ENCODE results near the gene LIMS1. TPM values are rescaled to one million over a fixed set of nuclear protein-coding genes. Genes with fewer than 3 reads are reported as not detected.
"Not testable (repeated sequence)": the region's sequence is repeated elsewhere in the genome, so short reads cannot be mapped to it uniquely, and the experiment has no call there.

Gene LIMS1, protein sequence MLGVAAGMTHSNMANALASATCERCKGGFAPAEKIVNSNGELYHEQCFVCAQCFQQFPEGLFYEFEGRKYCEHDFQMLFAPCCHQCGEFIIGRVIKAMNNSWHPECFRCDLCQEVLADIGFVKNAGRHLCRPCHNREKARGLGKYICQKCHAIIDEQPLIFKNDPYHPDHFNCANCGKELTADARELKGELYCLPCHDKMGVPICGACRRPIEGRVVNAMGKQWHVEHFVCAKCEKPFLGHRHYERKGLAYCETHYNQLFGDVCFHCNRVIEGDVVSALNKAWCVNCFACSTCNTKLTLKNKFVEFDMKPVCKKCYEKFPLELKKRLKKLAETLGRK
- 34.7 TPM for polyA plus RNA-seq (ENCODE audit: insufficient read length)

DNA sequence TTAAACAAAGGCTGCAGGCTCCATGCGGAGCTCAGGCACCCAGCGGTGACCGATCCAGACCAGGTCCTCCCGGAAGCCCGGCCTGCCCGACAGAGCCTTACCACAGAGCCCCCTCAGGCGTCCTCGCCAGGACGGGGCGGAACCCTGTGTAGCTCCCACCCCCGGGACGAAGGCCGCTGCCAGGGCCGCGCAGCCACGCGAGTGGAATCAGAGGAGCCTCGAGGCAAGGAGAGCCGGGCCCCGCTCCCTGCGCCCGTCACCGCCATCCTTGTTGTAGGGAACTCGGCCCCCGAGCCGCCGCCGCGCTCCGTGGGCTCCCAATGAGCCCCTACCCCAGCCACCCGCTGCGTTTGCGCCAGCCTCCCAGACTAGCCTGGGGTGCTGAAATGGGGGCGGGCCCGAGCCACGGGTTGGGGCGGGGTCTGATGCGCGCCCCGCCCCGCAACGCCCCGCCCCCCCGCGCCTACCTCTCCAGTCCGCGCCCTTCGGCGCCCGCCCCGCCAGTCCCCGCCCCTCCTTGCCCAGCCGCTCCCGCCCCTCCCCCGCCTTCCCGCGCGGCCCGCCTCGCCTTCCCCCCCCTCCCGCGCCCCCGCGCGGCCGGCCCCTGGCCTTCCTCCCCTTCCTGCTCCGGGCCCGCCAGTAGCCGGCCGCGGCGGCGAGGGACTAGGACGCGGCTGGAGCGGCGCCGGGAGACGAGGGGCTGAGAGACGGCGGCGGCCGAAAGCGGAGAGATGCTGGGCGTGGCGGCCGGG is at the start of gene LIMS1:
TSS of gene LIMS1 (plus strand) at position 639 of the 752 bp plus-strand sequence. CDS start at position 732, 93 bp downstream.
- DNase-seq (ENCODE audit: low read depth) = peak; percentile 35

GRCh38 chr2:108485253-108485652 is 49.0 kb upstream of the LIMS1 start:
- DNase-seq (ENCODE audit: low read depth) = no peak

GRCh38 chr2:108490506-108491122 is 43.7 kb upstream of the LIMS1 start:
- DNase-seq (ENCODE audit: low read depth) = no peak

GRCh38 chr2:108491848-108492247 is 42.4 kb upstream of the LIMS1 start:
- DNase-seq (ENCODE audit: low read depth) = no peak

- DNase-seq (ENCODE audit: low read depth) = no peak
Measured at GRCh38 chr2:108492364-108492763, 41.9 kb upstream of the LIMS1 start.

- not testable (repeated sequence) for DNase-seq (ENCODE audit: low read depth)
Measured at GRCh38 chr2:108496167-108496566, 38.1 kb upstream of the LIMS1 start.

GRCh38 chr2:108507620-108508019 is 26.6 kb upstream of the LIMS1 start:
- DNase-seq (ENCODE audit: low read depth) = not testable (repeated sequence)

DNA sequence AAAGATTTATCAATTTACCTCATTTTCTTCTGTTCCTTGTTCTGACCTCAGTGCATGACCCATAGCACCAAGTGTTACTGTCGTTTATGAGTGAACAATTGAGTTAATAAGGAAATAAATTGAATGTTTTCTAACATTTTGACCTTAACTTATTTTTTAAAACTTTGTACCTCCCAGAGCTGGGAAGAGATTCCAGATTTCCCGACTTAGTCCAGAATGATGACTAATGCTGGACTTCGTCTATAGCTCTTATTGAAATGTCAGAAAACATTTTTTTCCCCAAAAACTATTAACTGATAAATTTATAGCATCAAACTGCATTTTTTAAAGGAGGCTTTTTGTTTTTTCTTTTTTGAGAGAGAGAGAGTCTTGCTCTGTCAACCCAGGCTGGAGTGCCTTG is 21.8 kb upstream of the LIMS1 start:
- peak; percentile 63 for DNase-seq (ENCODE audit: low read depth)

GRCh38 chr2:108514478-108514877 is 19.8 kb upstream of the LIMS1 start:
- DNase-seq (ENCODE audit: low read depth) = not testable (repeated sequence)

DNA sequence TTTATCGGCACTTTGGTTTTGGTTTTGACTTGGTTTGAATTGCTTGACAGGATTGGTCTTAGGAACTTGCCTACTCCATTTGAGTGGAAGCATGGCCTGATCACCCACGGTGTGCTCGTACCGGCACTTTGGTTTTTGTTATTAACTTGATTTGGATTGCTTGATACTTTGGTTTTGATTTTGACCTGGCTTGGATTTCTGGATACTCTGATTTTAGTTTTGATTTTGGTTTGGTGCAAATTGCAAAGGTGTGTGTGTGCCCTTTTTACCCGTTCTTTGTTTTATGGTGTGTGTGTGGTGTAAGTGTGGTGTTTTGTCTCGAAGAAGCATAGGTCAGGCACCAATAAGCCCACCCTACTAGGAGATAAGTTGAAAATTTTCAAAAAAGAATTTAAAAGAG is 9.6 kb upstream of the LIMS1 start:
- not testable (repeated sequence) for DNase-seq (ENCODE audit: low read depth)

- not testable (repeated sequence) for DNase-seq (ENCODE audit: low read depth)
Measured at GRCh38 chr2:108525258-108525657, 9.0 kb upstream of the LIMS1 start.

DNA sequence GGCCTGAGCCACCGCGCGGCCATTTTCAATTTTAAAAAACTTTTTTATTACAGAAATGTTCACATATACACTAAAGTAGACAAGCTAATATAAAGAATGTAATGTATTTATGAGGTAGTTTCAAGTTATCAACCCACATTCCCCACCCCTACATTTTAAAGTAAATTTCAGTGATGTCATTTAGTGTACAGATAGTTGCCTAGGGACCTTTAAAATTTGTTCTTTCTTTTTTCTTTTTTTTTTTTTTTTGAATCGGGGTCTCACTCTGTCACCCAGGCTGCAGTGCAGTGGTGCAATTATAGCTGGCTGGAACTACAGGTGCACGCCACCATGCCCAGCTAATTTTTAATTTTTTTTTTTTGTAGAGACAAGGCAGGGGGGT is 2.6 kb upstream of the LIMS1 start:
- DNase-seq (ENCODE audit: low read depth) = no peak

GRCh38 chr2:108534584-108535356 is 500 bp downstream of the LIMS1 start:
- no peak for DNase-seq (ENCODE audit: low read depth)

DNA sequence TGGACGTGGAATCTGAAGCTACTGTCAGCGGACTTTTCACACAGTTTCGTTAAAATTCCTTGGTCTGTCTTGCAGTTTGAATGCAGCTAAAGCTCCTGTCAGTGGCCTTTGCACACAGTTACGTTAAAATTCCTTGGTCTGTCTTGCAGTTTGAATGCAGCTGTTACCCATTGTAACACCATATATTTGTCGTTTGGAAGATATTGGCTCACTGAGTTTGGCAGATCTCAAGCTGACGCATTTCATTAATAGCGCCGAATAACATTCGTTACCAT is 1.0 kb downstream of the LIMS1 start:
- DNase-seq (ENCODE audit: low read depth) = no peak

DNA sequence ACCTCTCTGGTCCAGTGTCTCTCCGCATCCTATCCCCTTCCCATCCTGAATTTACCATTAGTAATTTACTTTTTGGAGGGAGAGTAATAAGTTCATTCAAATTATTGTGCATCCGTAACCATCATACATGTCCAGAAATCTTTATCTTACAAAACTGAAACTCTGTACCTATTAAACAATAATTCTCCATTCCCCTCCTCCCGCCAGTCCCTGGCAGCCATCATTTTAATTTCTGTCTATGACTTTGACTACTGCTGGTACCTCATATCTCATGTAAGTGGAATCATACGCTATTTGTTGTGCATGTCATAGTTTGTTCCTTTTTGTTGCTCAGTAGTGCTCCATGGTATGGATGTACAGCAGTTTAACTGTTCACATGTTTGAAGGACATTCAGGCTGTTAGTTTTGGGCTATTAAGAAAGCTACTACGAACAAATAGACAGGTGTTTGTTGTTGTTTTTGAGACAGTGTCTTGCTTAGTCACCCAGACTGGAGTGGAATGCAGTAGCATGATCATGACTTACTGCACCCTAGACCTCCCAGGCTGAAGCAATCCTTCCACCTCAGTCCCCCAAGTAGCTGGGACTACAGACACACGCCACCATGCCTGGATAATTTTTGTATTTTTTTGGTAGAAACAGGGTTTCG is 2.0 kb downstream of the LIMS1 start:
- DNase-seq (ENCODE audit: low read depth) = no peak

DNA sequence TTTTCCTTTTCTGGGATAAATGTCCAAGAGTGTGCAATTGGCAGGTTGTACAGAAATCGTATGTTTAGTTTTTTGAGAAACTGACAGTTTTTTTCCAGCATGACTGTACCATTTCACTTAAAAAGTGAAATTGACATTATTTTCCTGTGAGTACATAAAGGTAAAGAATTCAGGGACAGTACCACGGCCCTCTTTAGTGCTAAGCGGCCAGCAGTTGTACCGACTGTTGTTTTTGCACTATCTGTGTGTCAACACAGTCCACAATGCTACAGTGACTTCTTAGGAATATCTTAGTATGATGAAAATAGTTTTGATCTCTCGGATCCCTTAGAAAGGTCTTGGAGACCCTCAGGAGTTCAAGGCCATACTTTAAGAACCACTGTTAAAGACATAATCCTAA is 2.6 kb downstream of the LIMS1 start:
- no peak for DNase-seq (ENCODE audit: low read depth)

DNA sequence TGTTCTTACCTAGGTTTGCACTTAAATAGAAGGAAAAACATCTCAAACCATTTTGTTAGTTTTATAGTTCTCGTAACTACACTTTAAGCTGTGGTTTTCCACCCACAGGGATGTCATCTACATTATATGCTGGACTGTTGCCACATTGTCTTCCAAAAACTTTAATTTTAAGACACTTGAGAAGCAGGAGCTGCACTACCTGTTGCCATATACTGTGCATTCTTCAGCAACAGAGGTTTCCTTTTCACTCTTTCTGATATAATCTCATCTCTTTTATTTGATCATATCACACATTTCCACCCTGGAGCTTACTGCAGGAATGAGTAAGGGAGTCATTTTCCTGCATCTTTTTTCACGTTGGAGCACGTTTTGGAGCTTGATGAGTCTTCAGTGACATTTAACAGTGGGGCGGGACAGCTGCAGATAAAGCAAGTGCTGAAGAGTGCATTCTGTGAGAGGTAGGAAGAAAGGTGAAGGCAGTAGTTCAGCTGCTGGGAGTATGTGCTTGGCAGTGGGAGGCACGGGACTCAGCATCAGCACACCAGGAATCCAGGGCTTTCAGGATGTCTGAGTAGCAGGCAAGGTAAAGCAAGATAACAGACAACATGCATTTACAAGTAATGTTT is 3.8 kb downstream of the LIMS1 start:
- no peak for DNase-seq (ENCODE audit: low read depth)

DNA sequence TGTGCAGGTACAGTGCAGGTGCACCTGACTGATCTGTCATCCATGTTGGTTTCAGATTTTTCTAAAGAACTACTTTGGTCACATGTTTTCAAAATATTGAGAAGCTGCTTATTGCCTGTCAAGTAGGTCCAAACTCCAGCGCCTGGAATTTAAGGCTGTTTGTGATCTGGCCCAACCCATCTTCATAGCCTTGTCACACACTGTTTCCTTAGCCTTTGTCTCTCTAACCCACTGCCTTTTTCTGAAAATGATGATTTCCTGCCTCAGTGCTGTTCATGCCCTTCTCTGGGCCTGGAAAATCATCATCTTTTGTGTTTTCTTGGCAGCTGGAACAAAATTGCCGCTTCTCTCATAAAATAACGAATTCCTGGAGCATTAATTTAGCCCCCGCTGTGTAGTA is 7.2 kb downstream of the LIMS1 start:
- DNase-seq (ENCODE audit: low read depth) = no peak

DNA sequence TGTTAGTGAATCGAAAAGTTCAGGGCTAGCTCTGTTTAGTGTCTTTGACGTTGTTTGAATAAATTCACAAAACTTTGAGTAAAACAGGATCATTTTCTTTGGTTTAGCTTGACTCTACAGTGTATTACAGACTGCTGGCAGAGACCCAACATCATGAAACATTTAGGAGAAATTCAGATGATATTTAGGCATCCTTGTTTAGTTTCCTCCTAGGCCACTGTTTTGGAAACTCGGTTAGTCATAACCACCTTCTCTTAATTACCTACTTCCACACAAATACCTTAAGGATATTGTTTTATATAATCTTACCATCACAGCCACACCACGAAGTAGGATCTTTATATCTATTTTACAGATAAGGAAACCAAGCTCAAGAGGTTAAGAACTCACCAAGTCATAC is 7.8 kb downstream of the LIMS1 start:
- peak; percentile 62 for DNase-seq (ENCODE audit: low read depth)

DNA sequence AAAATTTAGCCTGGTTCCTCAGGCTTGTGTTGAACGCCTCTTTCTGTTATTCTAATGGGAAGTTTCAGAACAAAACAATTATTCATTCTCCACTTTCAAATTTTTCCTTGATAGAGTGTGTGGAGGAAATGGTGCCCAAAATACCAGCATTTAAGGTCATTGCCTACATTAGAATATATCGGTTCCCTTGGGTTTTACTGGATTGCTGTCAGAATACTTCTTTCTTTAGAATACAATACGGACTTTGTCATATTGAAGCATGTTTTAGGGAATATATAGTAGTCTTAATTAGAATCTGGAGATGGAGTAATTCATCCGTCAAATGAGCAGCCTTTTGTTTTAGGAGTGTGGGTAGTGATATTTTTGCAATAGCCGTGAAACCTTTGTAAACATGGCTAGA is 13.3 kb downstream of the LIMS1 start:
- no peak for DNase-seq (ENCODE audit: low read depth)
